Transverse colon (tissue), 4 donors: ENCODE results near the gene PIK3CB.

Source experiments
- EP300 ChIP-seq: sonication (generic); formaldehyde crosslinking; IDR thresholded peaks from one replicate; pipeline ENCODE4 v1.6.1; 2017; ENCODE audit warnings: antibody characterized with exemption, low read depth
- POLR2A ChIP-seq: fragments of 450-650 bp; IDR thresholded peaks from one replicate; pipeline ENCODE4 v1.6.1; 2016; ENCODE audit warnings: antibody characterized with exemption, mild to moderate bottlenecking, moderate library complexity
- POLR2AphosphoS5 ChIP-seq, 3 donors: sonication (generic); formaldehyde crosslinking; IDR thresholded peaks; one replicate each; pipeline ENCODE4 v1.6.1; 2016; ENCODE audit warnings: antibody characterized with exemption in 3 of 3
- TF ChIP-seq, protein P1 (sequence below), 5 experiments: fragments of 200-600 bp in 3 of 5; fragments of 450-650 bp in 2 of 5; sonication (generic) in 3 of 5; IDR thresholded peaks; 1 replicate in 2 of 5; 2 replicates in 3 of 5; pipeline ENCODE4 v1.5.1; 2016 to 2017; ENCODE audit warnings: antibody characterized with exemption in 5 of 5, inconsistent platforms in 3 of 5, mild to moderate bottlenecking in 2 of 5, moderate library complexity in 1 of 5

- TF ChIP-seq, protein P1, sequence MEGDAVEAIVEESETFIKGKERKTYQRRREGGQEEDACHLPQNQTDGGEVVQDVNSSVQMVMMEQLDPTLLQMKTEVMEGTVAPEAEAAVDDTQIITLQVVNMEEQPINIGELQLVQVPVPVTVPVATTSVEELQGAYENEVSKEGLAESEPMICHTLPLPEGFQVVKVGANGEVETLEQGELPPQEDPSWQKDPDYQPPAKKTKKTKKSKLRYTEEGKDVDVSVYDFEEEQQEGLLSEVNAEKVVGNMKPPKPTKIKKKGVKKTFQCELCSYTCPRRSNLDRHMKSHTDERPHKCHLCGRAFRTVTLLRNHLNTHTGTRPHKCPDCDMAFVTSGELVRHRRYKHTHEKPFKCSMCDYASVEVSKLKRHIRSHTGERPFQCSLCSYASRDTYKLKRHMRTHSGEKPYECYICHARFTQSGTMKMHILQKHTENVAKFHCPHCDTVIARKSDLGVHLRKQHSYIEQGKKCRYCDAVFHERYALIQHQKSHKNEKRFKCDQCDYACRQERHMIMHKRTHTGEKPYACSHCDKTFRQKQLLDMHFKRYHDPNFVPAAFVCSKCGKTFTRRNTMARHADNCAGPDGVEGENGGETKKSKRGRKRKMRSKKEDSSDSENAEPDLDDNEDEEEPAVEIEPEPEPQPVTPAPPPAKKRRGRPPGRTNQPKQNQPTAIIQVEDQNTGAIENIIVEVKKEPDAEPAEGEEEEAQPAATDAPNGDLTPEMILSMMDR (IDR thresholded peaks at IDR 0.05), result no peak
- TF ChIP-seq EP300 (no peak), POLR2A (no peak), POLR2AphosphoS5 (IDR thresholded peaks at IDR 0.05) (no peak)
These were observed 16.4 kb downstream of the PIK3CB start for GRCh38 chr3:138818185-138818860.
